A549 (cell line): ENCODE data around the gene LIG1. TPM values are rescaled to one million over a fixed set of nuclear protein-coding genes. Genes with fewer than 3 reads are reported as not detected.
A peak's percentile ranks its signal among the peaks of the same experiment; 100 is the strongest.

Experiments
- ATAC-seq, 2 experiments: fragments of 200-7000 bp in 1 of 2; fragments of >200 bp in 1 of 2; cut with Nextera tagmentation in 1 of 2; cut with Tn5 transposase in 1 of 2; 3 replicates each; pipeline versions ENCODE4 v1.8.0 to v1.9.1; 2018 to 2020; ENCODE audit warnings: mild to moderate bottlenecking in 1 of 2, moderate library complexity in 1 of 2
- CTCF ChIA-PET: fragments of 300-600 bp; sonication (Branson Sonifier 250); formaldehyde crosslinking; extraction: SDS; loops from one replicate; lab custom pipeline; 2021; ENCODE audit warnings: antibody characterized with exemption, inconsistent platforms; lab: Yijun Ruan, JAX
- POLR2A ChIA-PET: fragments of 350-600 bp; formaldehyde crosslinking; extraction: SDS; loops from one replicate; lab custom pipeline; 2021; ENCODE audit warnings: antibody characterized with exemption, inconsistent platforms; lab: Yijun Ruan, JAX
- DNase-seq, 2 experiments: peaks; one replicate each; pipeline versions ENCODE4 v3.0.0 to v3.0.0-alpha.2; 2011 to 2016; ENCODE audit warnings: low read depth in 1 of 2, low spot score in 1 of 2
- FAIRE-seq: peaks from 2 replicates; lab custom pipeline; 2011; peaks lifted over from hg19 to GRCh38; lab: Jason Lieb, UNC
- H3K27ac ChIP-seq, 2 experiments: fragments of >200 bp; sonication (Bioruptor Twin); formaldehyde crosslinking; 3 replicates each; pipeline ENCODE4 v1.5.1; 2016 to 2017
- H3K4me1 ChIP-seq: fragments of >200 bp; sonication (Bioruptor Twin); formaldehyde crosslinking; 3 replicates; pipeline ENCODE4 v1.6.1; 2016
- H3K4me2 ChIP-seq: fragments of >200 bp; sonication (Bioruptor Twin); formaldehyde crosslinking; 3 replicates; pipeline ENCODE4 v1.6.1; 2016
- H3K4me3 ChIP-seq: fragments of >200 bp; sonication (Bioruptor Twin); formaldehyde crosslinking; 3 replicates; pipeline ENCODE4 v1.5.1; 2016
- H3K9me3 ChIP-seq: fragments of >200 bp; sonication (Bioruptor Twin); formaldehyde crosslinking; 3 replicates; pipeline ENCODE4 v1.6.1; 2016
- CBX2 ChIP-seq: fragments of 200-600 bp; sonication (generic); IDR thresholded peaks from 2 replicates; pipeline ENCODE4 v1.6.1; 2016; ENCODE audit warnings: low read depth, mild to moderate bottlenecking, borderline replicate concordance
- CEBPB ChIP-seq, 2 experiments: fragments of >200 bp in 1 of 2; sonication (Bioruptor Twin) in 1 of 2; formaldehyde crosslinking in 1 of 2; IDR thresholded peaks; 2 replicates each; pipeline ENCODE4 v1.6.1; 2012 to 2016
- CHD2 ChIP-seq: fragments of 150-350 bp; IDR thresholded peaks from 2 replicates; pipeline ENCODE4 v1.6.1; 2014; ENCODE audit warnings: low read length; ENCODE audit not compliant: partially characterized antibody
- CHD4 ChIP-seq: fragments of 200-600 bp; sonication (generic); IDR thresholded peaks from 2 replicates; pipeline ENCODE4 v1.6.1; 2016; ENCODE audit warnings: antibody characterized with exemption, mild to moderate bottlenecking, borderline replicate concordance
- EHF ChIP-seq: fragments of 250-450 bp; sonication (Bioruptor Pico); IDR thresholded peaks from 2 replicates; pipeline ENCODE4 v1.5.0; 2020; ENCODE audit warnings: mild to moderate bottlenecking
- EHMT2 ChIP-seq: fragments of 200-600 bp; sonication (generic); IDR thresholded peaks from 2 replicates; pipeline ENCODE4 v1.6.1; 2016; ENCODE audit warnings: antibody characterized with exemption, low read depth, mild to moderate bottlenecking, moderate library complexity
- ESRRA ChIP-seq: fragments of 150-350 bp; IDR thresholded peaks from 2 replicates; pipeline ENCODE4 v1.6.1; 2014; ENCODE audit warnings: mild to moderate bottlenecking, low read length, borderline replicate concordance
- GATA3 ChIP-seq: IDR thresholded peaks from 2 replicates; pipeline ENCODE4 v1.6.1; 2012; ENCODE audit warnings: borderline replicate concordance
- HOXA7 ChIP-seq: fragments of 250-450 bp; sonication (Bioruptor Pico); IDR thresholded peaks from 2 replicates; pipeline ENCODE4 v1.5.0; 2020; ENCODE audit warnings: mild to moderate bottlenecking, moderate library complexity
- JUN ChIP-seq, 2 experiments: fragments of >200 bp; sonication (Bioruptor Twin); formaldehyde crosslinking; IDR thresholded peaks; 2 replicates in 1 of 2; 3 replicates in 1 of 2; pipeline ENCODE4 v1.6.1; 2016 to 2017
- MAZ ChIP-seq: fragments of 150-350 bp; IDR thresholded peaks from 2 replicates; pipeline ENCODE4 v1.6.1; 2014; ENCODE audit warnings: antibody characterized with exemption, low read depth, low read length, borderline replicate concordance
- NFE2L2 ChIP-seq: fragments of 150-350 bp; conservative IDR thresholded peaks from 2 replicates; pipeline ENCODE4 v1.6.1; 2014; ENCODE audit warnings: low read length
- NR3C1 ChIP-seq: fragments of >200 bp; sonication (Bioruptor Twin); formaldehyde crosslinking; IDR thresholded peaks from 3 replicates; pipeline ENCODE4 v1.6.1; 2017
- POLR2A ChIP-seq: IDR thresholded peaks from 2 replicates; pipeline ENCODE4 v1.6.1; 2012; ENCODE audit warnings: mild to moderate bottlenecking, low read length
- POLR2AphosphoS2 ChIP-seq: conservative IDR thresholded peaks from 2 replicates; pipeline ENCODE4 v1.6.1; 2012; ENCODE audit warnings: low read length, improper control_type of control experiment, inconsistent platforms
- RCOR1 ChIP-seq: fragments of 150-350 bp; IDR thresholded peaks from 2 replicates; pipeline ENCODE4 v1.6.1; 2014; ENCODE audit warnings: antibody characterized with exemption, low read length, low read depth
- SMC3 ChIP-seq: fragments of >200 bp; sonication (Bioruptor Twin); formaldehyde crosslinking; IDR thresholded peaks from 3 replicates; pipeline ENCODE4 v1.6.1; 2018; ENCODE audit warnings: inconsistent platforms
- SREBF2 ChIP-seq: fragments of 450-650 bp; IDR thresholded peaks from 2 replicates; pipeline ENCODE4 v1.6.1; 2014; ENCODE audit warnings: mild to moderate bottlenecking, moderate library complexity
- TFCP2L1 ChIP-seq: fragments of 250-450 bp; sonication (Bioruptor Pico); IDR thresholded peaks from 2 replicates; pipeline ENCODE4 v1.5.0; 2021; ENCODE audit warnings: mild to moderate bottlenecking
- ZC3H11A ChIP-seq: fragments of 450-650 bp; IDR thresholded peaks from 2 replicates; pipeline ENCODE4 v1.6.1; 2014; ENCODE audit warnings: antibody characterized with exemption, mild to moderate bottlenecking
- ZNF302 ChIP-seq: fragments of 250-450 bp; sonication (Bioruptor Pico); IDR thresholded peaks from 2 replicates; pipeline ENCODE4 v1.9.0; 2021; ENCODE audit warnings: inconsistent platforms, mild to moderate bottlenecking, moderate library complexity
- ZSCAN20 ChIP-seq: fragments of 250-450 bp; sonication (Bioruptor Pico); IDR thresholded peaks from 2 replicates; pipeline ENCODE4 v1.8.0; 2022; ENCODE audit warnings: mild to moderate bottlenecking, moderate library complexity
- WGBS: methylation state at CpG from one replicate; pipeline ENCODE4 v1.1.6; 2017; ENCODE audit errors: missing lambda C conversion rate; 5-methylcytosine and 5-hydroxymethylcytosine counted together
- polyA plus RNA-seq, 4 experiments: library from polyadenylated mRNA; depleted of rRNA in 3 of 4; stranded (reverse); fragments of >200 nt; fragmentation: RNase III in 1 of 4; extraction: RNeasy Plus Mini Kit Qiagen cat#74134 plus additional on column Dnase treatment in 1 of 4; gene quantifications; 2 replicates in 3 of 4; 3 replicates in 1 of 4; pipeline ENCODE4 v1.2.3, GENCODE V29; 2011 to 2017
- TF ChIP-seq, protein P1 (sequence below): IDR thresholded peaks from 2 replicates; pipeline ENCODE4 v1.6.1; 2012; ENCODE audit warnings: low read depth, borderline replicate concordance
- TF ChIP-seq, protein P2 (sequence below): fragments of 450-650 bp; IDR thresholded peaks from 2 replicates; pipeline ENCODE4 v1.6.1; 2014; ENCODE audit warnings: antibody characterized with exemption
- TF ChIP-seq, protein P3 (sequence below): fragments of >200 bp; sonication (Bioruptor Twin); formaldehyde crosslinking; IDR thresholded peaks from 3 replicates; pipeline ENCODE4 v1.6.1; 2016

Gene LIG1
- polyA plus RNA-seq, 2 of the 4 experiments (the other 2 are of a cell fraction) = 54.9 to 101 TPM

DNA sequence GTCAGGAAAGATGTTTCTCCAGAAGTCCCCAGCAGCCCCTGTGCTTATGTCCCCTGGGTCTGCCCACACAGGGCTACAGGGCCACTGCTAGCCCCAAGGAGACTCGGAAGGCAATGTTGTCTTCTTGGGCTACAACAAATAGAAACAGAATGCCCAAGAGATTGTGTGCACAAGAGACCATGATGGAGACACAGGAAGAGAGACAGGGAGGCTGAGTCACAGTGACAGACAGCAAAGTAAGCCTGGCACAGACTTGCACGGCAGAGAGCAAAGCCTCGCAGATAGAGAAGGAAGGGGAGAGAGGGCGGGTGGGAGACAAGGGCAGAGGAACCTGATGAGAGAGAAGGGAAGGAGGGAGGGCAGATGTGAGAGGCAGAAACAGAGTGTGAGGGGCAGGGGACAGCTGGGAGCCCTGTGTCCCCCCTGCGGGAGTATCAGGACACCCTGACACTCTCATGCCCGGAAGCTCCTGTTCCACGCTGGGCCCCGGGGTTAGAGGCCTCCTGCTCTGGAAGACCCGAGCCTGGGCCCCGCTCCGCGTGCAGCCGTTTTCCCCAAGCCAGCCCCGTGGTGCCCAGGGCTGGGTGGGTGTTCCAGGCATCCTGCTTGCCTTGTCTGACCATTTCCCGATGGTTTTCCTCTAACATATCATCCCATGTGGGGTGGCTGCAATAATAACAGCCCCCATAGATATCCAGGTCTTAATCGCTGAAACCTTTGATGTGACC is 56.8 kb downstream of the LIG1 start:
- POLR2A ChIA-PET = no interaction called here
- FAIRE-seq = no peak
- no peak for TF ChIP-seq CHD4
- no peak for TF ChIP-seq MAZ
- no peak for TF ChIP-seq ZC3H11A
- TF ChIP-seq ZSCAN20 = no peak
- TF ChIP-seq NFE2L2 = no peak; the same call in 1 of the 2 replicates
- no peak for TF ChIP-seq EHF (CRISPR knock-in tag)
- TF ChIP-seq EHMT2 = no peak
- TF ChIP-seq RCOR1 = no peak
- TF ChIP-seq, protein P1, sequence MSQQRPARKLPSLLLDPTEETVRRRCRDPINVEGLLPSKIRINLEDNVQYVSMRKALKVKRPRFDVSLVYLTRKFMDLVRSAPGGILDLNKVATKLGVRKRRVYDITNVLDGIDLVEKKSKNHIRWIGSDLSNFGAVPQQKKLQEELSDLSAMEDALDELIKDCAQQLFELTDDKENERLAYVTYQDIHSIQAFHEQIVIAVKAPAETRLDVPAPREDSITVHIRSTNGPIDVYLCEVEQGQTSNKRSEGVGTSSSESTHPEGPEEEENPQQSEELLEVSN = no peak
- TF ChIP-seq POLR2AphosphoS2 = no peak
- no peak for TF ChIP-seq POLR2A
- TF ChIP-seq NR3C1 = no peak
- no peak for TF ChIP-seq GATA3
- no peak for TF ChIP-seq CHD2
- no peak for TF ChIP-seq SREBF2

DNA sequence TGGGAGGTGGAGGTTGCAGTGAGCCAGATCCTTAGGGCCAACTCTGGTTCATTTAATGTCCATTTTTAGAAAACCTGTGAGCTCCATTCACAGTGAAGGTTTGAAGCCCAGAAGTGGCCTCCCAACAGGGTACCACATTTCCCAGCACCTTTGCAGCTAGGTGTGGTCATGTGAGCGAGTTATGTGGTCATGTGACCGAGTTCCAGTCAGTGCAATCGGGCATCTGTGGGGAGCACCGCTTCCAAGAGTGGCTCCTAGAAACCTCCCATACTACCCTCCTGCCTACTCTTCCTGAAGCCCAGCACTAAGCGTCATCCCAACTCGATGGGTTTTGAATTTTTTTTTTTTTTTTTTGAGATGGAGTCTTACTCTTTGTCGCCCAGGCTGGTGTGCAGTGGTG is 58.9 kb downstream of the LIG1 start:
- no peak for FAIRE-seq
- no peak for TF ChIP-seq EHMT2
- TF ChIP-seq, protein P2, sequence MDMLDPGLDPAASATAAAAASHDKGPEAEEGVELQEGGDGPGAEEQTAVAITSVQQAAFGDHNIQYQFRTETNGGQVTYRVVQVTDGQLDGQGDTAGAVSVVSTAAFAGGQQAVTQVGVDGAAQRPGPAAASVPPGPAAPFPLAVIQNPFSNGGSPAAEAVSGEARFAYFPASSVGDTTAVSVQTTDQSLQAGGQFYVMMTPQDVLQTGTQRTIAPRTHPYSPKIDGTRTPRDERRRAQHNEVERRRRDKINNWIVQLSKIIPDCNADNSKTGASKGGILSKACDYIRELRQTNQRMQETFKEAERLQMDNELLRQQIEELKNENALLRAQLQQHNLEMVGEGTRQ = peak; percentile 90
- TF ChIP-seq, all 56 proteins: peak for 1
- DNase-seq (no peak), ATAC-seq (no peak)
- H3K4me3 ChIP-seq = peak overlapping the region; percentile 48; the same call in 1 of the 3 replicates
- ChIA-PET POLR2A (interaction anchor here (0.9 to 1.8 kb wide), 10 partner anchors 17 to 144 kb away, joined by 3 to 10 read pairs (median 5); partner anchors contain the start of gene CARD8), CTCF (interaction anchor here (1.0 to 15.6 kb wide), 8 partner anchors 8 to 149 kb away, joined by 3 to 281 read pairs (median 16); no protein-coding TSS in a partner anchor)
- peak overlapping the region; percentile 87 to 92; a peak in 5 of 6 replicates for H3K27ac ChIP-seq
- H3K4me2 ChIP-seq = peak overlapping the region; percentile 77
- peaks cover 15% of the 10 kb centered on the region for H3K4me1 ChIP-seq
- no peaks in the 10 kb centered on the region for H3K9me3 ChIP-seq
- 89% methylated on average over 7 of the region's 7 CpGs for WGBS

More for the DNA sequence above, 56.8 kb downstream of the LIG1 start:
- no peak overlapping the region for H3K4me3 ChIP-seq
- H3K27ac ChIP-seq = peak overlapping the region in 1 of 2 experiments; percentile 19; a peak in 1 of 6 replicates
- H3K4me1 ChIP-seq = peaks cover 9% of the 10 kb centered on the region; the same call in 2 of the 3 replicates
- no peaks in the 10 kb centered on the region for H3K9me3 ChIP-seq
- CTCF ChIA-PET = interaction anchor here (2.0 to 15.6 kb wide), 4 partner anchors 8 to 147 kb away, joined by 6 to 281 read pairs (median 69); no protein-coding TSS in a partner anchor
- DNase-seq = peak in 1 of 2 experiments; percentile 31
- WGBS = 77% methylated on average over 16 of the region's 16 CpGs
- H3K4me2 ChIP-seq = no peak overlapping the region
- ATAC-seq = no peak

DNA sequence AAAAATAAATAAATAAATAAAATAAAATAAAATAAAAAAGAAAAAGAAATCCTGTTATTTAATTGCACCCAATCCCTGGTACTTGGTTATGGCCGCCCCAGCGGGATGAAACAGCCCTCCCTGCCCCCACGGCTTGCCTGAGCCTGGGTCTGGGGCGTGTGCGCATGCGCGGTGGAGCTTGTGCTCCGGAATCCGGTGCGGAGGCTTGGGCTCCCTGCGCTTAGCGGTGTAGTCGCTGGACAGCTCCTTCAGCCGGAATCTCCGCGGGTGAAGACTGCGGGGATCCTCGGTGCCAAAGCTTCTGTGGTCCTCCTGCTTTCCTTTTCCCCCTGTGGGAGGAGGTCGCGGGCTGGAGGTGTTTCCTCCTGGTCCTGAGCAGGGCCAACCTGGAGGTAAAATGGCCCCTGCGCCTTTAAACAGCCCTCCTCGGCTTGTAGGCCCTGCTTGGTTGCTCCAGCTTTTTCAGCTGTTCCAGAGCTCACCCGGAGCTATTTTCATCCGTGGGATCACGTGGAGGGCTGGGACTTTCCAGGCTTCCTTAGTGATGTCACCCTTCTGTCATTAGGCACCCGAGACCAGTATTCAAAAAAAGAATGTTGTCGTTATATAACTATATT is 59.7 kb downstream of the LIG1 start, which contains the start of gene PLA2G4C:
Gene PLA2G4C, minus strand, starts transcription at position 468 of the 617 bp plus-strand sequence. CDS start 4,288 bp downstream, outside the sequence.
- ChIA-PET CTCF (interaction anchor here (0.8 to 15.6 kb wide), 10 partner anchors 9 to 281 kb away, joined by 3 to 281 read pairs (median 4); partner anchors contain the start of gene KDELR1), POLR2A (interaction anchor here (0.6 to 1.8 kb wide), 18 partner anchors 8 to 358 kb away, joined by 3 to 10 read pairs (median 4); partner anchors contain the start of genes CARD8 and ZSWIM9)
- under 1% methylated on average over 27 of the region's 27 CpGs for WGBS
- FAIRE-seq (no peak), ATAC-seq (peak; percentile 80 to 83), DNase-seq (peak; percentile 94 to 100)
- Histone ChIP-seq H3K4me3 (peak within 1 kb of the TSS; percentile 48), H3K9me3 (no peaks in the 10 kb centered on the region), H3K4me2 (peak within 1 kb of the TSS; percentile 77), H3K27ac (peak within 1 kb of the TSS; percentile 87 to 92), H3K4me1 (peaks cover 15% of the 10 kb centered on the region)
- TF ChIP-seq, protein P1 = 0 out of 2 replicates have a peak, but pooled peaks have one; percentile 23
- TF ChIP-seq TFCP2L1 (CRISPR knock-in tag) = no peak
- TF ChIP-seq CBX2 = no peak
- TF ChIP-seq SMC3 = 0 out of 3 replicates have a peak, but pooled peaks have one; percentile 10
- no peak for TF ChIP-seq SREBF2
- TF ChIP-seq ZNF302 (CRISPR knock-in tag) = no peak
- no peak for TF ChIP-seq CHD4
- TF ChIP-seq, protein P2 = peak; percentile 91
- no peak for TF ChIP-seq ESRRA
- TF ChIP-seq HOXA7 (CRISPR knock-in tag) = no peak
- no peak for TF ChIP-seq CEBPB (IDR thresholded peaks at IDR 0.05)
- TF ChIP-seq JUN (IDR thresholded peaks at IDR 0.05) = peak in 1 of 2 experiments; percentile 60; a peak in 3 of 5 replicates
- TF ChIP-seq, protein P3, sequence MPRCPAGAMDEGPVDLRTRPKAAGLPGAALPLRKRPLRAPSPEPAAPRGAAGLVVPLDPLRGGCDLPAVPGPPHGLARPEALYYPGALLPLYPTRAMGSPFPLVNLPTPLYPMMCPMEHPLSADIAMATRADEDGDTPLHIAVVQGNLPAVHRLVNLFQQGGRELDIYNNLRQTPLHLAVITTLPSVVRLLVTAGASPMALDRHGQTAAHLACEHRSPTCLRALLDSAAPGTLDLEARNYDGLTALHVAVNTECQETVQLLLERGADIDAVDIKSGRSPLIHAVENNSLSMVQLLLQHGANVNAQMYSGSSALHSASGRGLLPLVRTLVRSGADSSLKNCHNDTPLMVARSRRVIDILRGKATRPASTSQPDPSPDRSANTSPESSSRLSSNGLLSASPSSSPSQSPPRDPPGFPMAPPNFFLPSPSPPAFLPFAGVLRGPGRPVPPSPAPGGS = peak; percentile 66; the same call in 1 of the 3 replicates
